Natural killer cell (primary cell): ENCODE measurements around the gene SKP2. TPM values are rescaled to one million over a fixed set of nuclear protein-coding genes. Genes with fewer than 3 reads are reported as not detected.

Source experiments
- ATAC-seq, 3 donors: fragments of 150-1000 bp in 2 of 3; fragments of 200-7000 bp in 1 of 3; cut with Tn5 transposase; 1 replicate in 1 of 3; 2 replicates in 2 of 3; pipeline ENCODE4 v1.10.0; 2021; ENCODE audit warnings: mild to moderate bottlenecking in 2 of 3, moderate library complexity in 2 of 3
- DNase-seq, 2 donors: peaks; one replicate each; pipeline versions ENCODE4 v3.0.0 to v3.0.0-alpha.2; 2013 to 2021; ENCODE audit warnings: mixed read lengths in 1 of 2
- H3K27ac ChIP-seq: one replicate; pipeline ENCODE4 v1.5.1; 2013; ENCODE audit warnings: mild to moderate bottlenecking, low read length
- H3K27me3 ChIP-seq: one replicate; pipeline ENCODE4 v1.6.1; 2013; ENCODE audit warnings: low read length; ENCODE audit not compliant: control insufficient read depth, insufficient read depth
- H3K36me3 ChIP-seq: one replicate; pipeline ENCODE4 v1.6.1; 2013; ENCODE audit warnings: low read length; ENCODE audit not compliant: control insufficient read depth, insufficient read depth
- H3K4me1 ChIP-seq: one replicate; pipeline ENCODE4 v1.6.1; 2013; ENCODE audit warnings: low read length; ENCODE audit not compliant: control insufficient read depth, insufficient read depth
- H3K4me3 ChIP-seq: one replicate; pipeline ENCODE4 v1.5.1; 2013; ENCODE audit warnings: low read length
- H3K9me3 ChIP-seq: one replicate; pipeline ENCODE4 v1.6.1; 2013; ENCODE audit warnings: low read length; ENCODE audit not compliant: control insufficient read depth, insufficient read depth
- H3K27ac Mint-ChIP-seq, 2 donors: one replicate each; pipeline ENCODE4 v1.8.0; 2022; ENCODE audit warnings: mild to moderate bottlenecking in 2 of 2, mixed read lengths in 2 of 2, moderate library complexity in 1 of 2
- H3K27me3 Mint-ChIP-seq, 2 donors: one replicate each; pipeline ENCODE4 v1.8.0; 2022; ENCODE audit warnings: low read depth in 2 of 2, mixed read lengths in 2 of 2
- H3K36me3 Mint-ChIP-seq: one replicate; pipeline ENCODE4 v1.8.0; 2022; ENCODE audit warnings: mixed read lengths
- H3K4me1 Mint-ChIP-seq, 2 donors: one replicate each; pipeline ENCODE4 v1.8.0; 2022; ENCODE audit warnings: mixed read lengths in 2 of 2
- H3K4me3 Mint-ChIP-seq: one replicate; pipeline ENCODE4 v1.8.0; 2022; ENCODE audit warnings: mild to moderate bottlenecking, moderate library complexity, mixed read lengths
- H3K9me3 Mint-ChIP-seq, 2 donors: one replicate each; pipeline ENCODE4 v1.8.0; 2022; ENCODE audit warnings: mixed read lengths in 2 of 2
- WGBS: methylation state at CpG from one replicate; pipeline ENCODE4 v1.1.7; 2013; ENCODE audit warnings: missing lambda C conversion rate; ENCODE audit not compliant: insufficient coverage; 5-methylcytosine and 5-hydroxymethylcytosine counted together
- intact Hi-C: fragments of 100-400 bp; cut with micrococcal nuclease; formaldehyde crosslinking; loops from one replicate; pipeline ENCODE4 v1.14.2; 2022
- total RNA-seq, 4 donors: library from RNA; stranded (reverse); fragments of 120-200 nt in 1 of 4; gene quantifications; one replicate each; pipeline versions ENCODE4 v1.2.3 to v1.2.4, GENCODE V29; 2013 to 2022
- TF ChIP-seq, protein P1 (sequence below): fragments of 200-600 bp; IDR thresholded peaks from one replicate; pipeline ENCODE4 v1.8.0; 2022; ENCODE audit warnings: antibody characterized with exemption

Gene SKP2
- total RNA-seq, 3 donors from 2014 or later (not counting 1 experiment from before 2014, with no cell fraction given) = 12.0 to 20.5 (median 15.0) TPM

GRCh38 chr5:36217567-36217966, 65.7 kb downstream of the SKP2 start:
- H3K27ac Mint-ChIP-seq = no peak overlapping the region
- no peak overlapping the region for H3K27ac ChIP-seq
- TF ChIP-seq, protein P1, sequence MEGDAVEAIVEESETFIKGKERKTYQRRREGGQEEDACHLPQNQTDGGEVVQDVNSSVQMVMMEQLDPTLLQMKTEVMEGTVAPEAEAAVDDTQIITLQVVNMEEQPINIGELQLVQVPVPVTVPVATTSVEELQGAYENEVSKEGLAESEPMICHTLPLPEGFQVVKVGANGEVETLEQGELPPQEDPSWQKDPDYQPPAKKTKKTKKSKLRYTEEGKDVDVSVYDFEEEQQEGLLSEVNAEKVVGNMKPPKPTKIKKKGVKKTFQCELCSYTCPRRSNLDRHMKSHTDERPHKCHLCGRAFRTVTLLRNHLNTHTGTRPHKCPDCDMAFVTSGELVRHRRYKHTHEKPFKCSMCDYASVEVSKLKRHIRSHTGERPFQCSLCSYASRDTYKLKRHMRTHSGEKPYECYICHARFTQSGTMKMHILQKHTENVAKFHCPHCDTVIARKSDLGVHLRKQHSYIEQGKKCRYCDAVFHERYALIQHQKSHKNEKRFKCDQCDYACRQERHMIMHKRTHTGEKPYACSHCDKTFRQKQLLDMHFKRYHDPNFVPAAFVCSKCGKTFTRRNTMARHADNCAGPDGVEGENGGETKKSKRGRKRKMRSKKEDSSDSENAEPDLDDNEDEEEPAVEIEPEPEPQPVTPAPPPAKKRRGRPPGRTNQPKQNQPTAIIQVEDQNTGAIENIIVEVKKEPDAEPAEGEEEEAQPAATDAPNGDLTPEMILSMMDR = no peak
- H3K4me1 Mint-ChIP-seq = no peaks in the 10 kb centered on the region
- no peak overlapping the region for H3K4me3 ChIP-seq
- H3K9me3 ChIP-seq = no peaks in the 10 kb centered on the region
- H3K4me3 Mint-ChIP-seq = no peak overlapping the region
- H3K36me3 ChIP-seq = peaks cover 39% of the 10 kb centered on the region
- H3K27me3 Mint-ChIP-seq = no peaks in the 10 kb centered on the region
- no peaks in the 10 kb centered on the region for H3K9me3 Mint-ChIP-seq
- no peaks in the 10 kb centered on the region for H3K36me3 Mint-ChIP-seq
- intact Hi-C loops = no loop called here
- ATAC-seq (no peak), DNase-seq (no peak)
- no peaks in the 10 kb centered on the region for H3K27me3 ChIP-seq
- 100% methylated on average over 1 of the region's 1 CpG for WGBS
- H3K4me1 ChIP-seq = no peaks in the 10 kb centered on the region

DNA sequence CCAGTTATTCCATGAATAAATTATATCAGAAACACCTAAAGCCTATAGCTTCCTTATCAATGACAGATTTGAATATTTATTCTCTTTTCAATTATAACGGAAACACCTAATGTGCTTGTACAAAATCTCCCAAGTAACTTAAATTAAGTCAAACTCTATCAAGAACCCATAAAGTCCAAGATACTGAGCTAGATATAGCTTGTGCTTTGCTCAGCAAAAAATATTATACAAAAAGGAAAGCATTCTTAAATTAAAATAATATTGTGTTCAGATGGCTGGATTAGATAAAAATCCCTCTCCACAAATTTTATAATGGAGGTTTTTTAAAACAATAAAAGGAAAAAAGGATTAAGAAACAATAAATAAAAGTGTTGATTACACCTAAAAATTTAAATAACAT, 66.1 kb downstream of the SKP2 start:
- H3K36me3 ChIP-seq = peaks cover 37% of the 10 kb centered on the region
- intact Hi-C loops = no loop called here
- DNase-seq (no peak), ATAC-seq (no peak)
- TF ChIP-seq, protein P1 = no peak
- no peaks in the 10 kb centered on the region for H3K4me1 ChIP-seq
- H3K36me3 Mint-ChIP-seq = no peaks in the 10 kb centered on the region
- 100% methylated on average over 1 of the region's 1 CpG for WGBS
- no peaks in the 10 kb centered on the region for H3K27me3 Mint-ChIP-seq
- H3K9me3 Mint-ChIP-seq = no peaks in the 10 kb centered on the region
- no peak overlapping the region for H3K27ac Mint-ChIP-seq
- H3K27me3 ChIP-seq = no peaks in the 10 kb centered on the region
- H3K4me3 Mint-ChIP-seq = no peak overlapping the region
- no peaks in the 10 kb centered on the region for H3K4me1 Mint-ChIP-seq
- no peaks in the 10 kb centered on the region for H3K9me3 ChIP-seq
- no peak overlapping the region for H3K4me3 ChIP-seq
- no peak overlapping the region for H3K27ac ChIP-seq

DNA sequence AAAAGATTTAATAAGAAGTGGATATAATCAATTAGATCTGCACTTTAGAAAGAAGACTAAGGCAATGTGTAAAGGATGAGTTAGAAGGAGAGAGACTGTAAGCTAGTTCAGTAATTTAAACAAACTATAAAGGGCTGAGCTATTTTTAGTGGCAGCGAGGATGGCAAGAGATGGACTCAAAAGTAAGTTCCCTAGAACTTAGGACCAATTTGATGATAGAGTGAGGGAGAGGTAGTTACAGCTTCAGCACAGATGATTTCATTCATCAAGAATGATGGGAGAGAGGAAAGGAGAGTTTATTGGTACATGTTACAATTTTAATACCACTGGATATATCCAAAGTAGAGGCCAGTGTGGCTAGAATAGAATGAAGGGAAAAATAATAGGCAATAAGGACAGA, 70.7 kb downstream of the SKP2 start:
- peaks cover 6% of the 10 kb centered on the region for H3K36me3 Mint-ChIP-seq
- TF ChIP-seq, protein P1 = no peak
- no peaks in the 10 kb centered on the region for H3K4me1 Mint-ChIP-seq
- intact Hi-C loops = no loop called here
- H3K9me3 ChIP-seq = no peaks in the 10 kb centered on the region
- no peak overlapping the region for H3K4me3 ChIP-seq
- H3K27me3 ChIP-seq = no peaks in the 10 kb centered on the region
- 94% methylated on average over 1 of the region's 1 CpG for WGBS
- H3K4me3 Mint-ChIP-seq = no peak overlapping the region
- peaks cover 21% of the 10 kb centered on the region for H3K36me3 ChIP-seq
- no peak overlapping the region for H3K27ac Mint-ChIP-seq
- H3K27ac ChIP-seq = no peak overlapping the region
- H3K27me3 Mint-ChIP-seq = no peaks in the 10 kb centered on the region
- no peak for ATAC-seq
- no peaks in the 10 kb centered on the region for H3K4me1 ChIP-seq
- DNase-seq = no peak
- H3K9me3 Mint-ChIP-seq = no peaks in the 10 kb centered on the region

DNA sequence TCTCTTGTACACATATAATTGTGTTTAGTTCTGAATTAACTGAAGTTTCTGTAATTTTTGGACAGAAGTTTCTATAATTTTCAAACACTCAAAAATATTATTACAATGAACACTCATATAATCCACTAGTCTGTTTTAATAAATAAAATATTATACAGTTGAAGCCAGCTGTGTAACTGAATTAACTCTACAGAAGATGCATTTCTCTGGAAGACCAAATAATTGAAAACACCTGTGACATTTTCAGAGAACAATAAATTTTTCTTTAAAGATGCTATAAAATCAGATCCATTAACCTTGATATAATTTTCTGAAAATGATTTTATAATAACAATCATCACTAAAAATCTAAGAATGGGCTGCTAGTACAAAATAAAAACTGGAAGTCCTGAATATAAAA, 75.1 kb downstream of the SKP2 start:
- Mint-ChIP-seq H3K4me1 (no peaks in the 10 kb centered on the region), H3K36me3 (peaks cover 6% of the 10 kb centered on the region), H3K27ac (no peak overlapping the region), H3K9me3 (no peaks in the 10 kb centered on the region), H3K4me3 (no peak overlapping the region), H3K27me3 (no peaks in the 10 kb centered on the region)
- DNase-seq (no peak), ATAC-seq (no peak)
- intact Hi-C loops = no loop called here
- Histone ChIP-seq H3K36me3 (peaks cover 2% of the 10 kb centered on the region), H3K4me3 (no peak overlapping the region), H3K4me1 (no peaks in the 10 kb centered on the region), H3K27me3 (no peaks in the 10 kb centered on the region), H3K9me3 (no peaks in the 10 kb centered on the region), H3K27ac (no peak overlapping the region)
- TF ChIP-seq, protein P1 = no peak
